ENCODE measurements around the gene GBGT1. TPM values are rescaled to one million over a fixed set of nuclear protein-coding genes. Genes with fewer than 3 reads are reported as not detected.
A peak's percentile ranks its signal among the peaks of the same experiment; 100 is the strongest.

Gene GBGT1
- total RNA-seq, 1 experiment from 2014 or later: not detected

DNA sequence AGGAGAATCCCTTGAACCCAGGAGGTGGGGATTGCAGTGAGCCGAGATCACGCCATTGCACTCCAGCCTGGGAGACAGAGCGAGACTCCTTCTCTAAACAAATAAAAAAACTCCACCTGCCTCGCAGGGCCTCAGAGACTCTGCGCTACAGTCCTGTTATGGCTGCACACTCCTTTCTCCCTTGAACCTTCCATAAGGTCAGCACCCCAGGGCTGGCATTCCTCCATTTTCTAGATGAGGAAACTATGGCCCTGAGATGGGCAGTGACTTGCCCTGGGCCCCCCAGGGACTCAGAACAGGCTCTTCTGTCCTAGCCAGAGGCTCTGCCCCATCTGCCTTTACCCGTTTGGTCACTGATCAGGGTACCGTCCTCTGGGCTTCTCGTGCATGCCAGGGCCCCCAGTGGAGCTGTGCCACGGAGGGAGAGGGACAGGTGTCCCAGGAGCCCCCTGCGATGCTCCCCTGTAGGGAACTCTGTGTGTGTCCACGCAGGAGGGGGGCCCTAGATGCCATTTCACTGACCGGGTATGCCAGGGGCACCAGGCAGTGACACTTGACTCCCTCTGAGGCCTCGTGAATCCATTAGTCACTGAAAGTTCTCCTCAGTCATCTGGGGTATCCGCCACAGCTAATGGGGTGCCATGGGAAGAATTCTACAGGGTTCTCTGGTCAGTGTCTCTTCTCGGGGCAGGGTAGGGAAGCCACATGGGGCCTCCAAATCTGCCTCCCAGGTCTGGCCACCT lies 58.8 kb downstream of the GBGT1 start:
- H3K4me1 Mint-ChIP-seq (ENCODE audit: low read depth, unreplicated experiment): no peaks in the 10 kb centered on the region
- TF ChIP-seq CTCF (IDR thresholded peaks at IDR 0.05; ENCODE audit: unreplicated experiment): no peak
- no peak overlapping the region for H3K27ac Mint-ChIP-seq (ENCODE audit: unreplicated experiment)
- BruUV-seq (replicated peaks): no TSS peak
- DNase-seq: no peak
- no peak overlapping the region for H3K4me3 Mint-ChIP-seq (ENCODE audit: low read depth, unreplicated experiment)
- no peaks in the 10 kb centered on the region for H3K27me3 Mint-ChIP-seq (ENCODE audit: unreplicated experiment)
- H3K36me3 Mint-ChIP-seq (ENCODE audit: insufficient read depth, unreplicated experiment): peaks cover 13% of the 10 kb centered on the region
- no peaks in the 10 kb centered on the region for H3K9me3 Mint-ChIP-seq (ENCODE audit: low read depth, unreplicated experiment)
- CTCF ChIA-PET: interaction anchor here (4.1 kb wide), 1 partner anchor 40 kb away, joined by 36 read pairs; no protein-coding TSS in a partner anchor
- intact Hi-C loops (cut with micrococcal nuclease; ENCODE audit: unreplicated experiment): no loop called here

DNA sequence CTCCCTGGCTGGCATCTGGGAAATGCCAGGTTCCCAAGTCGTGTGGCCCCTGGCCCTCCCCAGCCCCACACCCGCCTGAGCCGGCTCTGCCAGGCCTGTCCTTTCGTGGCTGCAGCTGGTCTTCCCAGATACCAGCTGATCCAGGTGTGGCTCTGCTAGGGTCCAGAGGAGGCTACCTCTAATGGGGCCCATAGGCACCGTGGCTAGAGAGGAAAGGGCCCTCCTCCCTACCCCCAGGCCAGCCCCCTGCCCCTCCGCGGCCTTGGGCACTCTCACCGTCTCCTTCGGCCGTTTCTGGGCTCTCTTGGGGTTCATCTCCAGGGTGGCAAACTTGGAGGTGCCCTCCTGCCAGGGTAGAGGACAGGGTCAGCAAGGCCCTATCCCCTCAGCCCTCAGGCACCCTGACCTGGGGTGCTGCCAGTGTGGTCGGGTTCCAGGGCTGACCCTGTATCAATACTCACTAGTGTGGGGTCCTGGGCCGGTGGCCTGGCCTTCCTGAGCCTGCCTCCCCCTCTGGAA lies 59.7 kb downstream of the GBGT1 start:
- Mint-ChIP-seq H3K36me3 (ENCODE audit: insufficient read depth, unreplicated experiment) (peaks cover 13% of the 10 kb centered on the region), H3K4me3 (ENCODE audit: low read depth, unreplicated experiment) (no peak overlapping the region), H3K9me3 (ENCODE audit: low read depth, unreplicated experiment) (no peaks in the 10 kb centered on the region), H3K27me3 (ENCODE audit: unreplicated experiment) (no peaks in the 10 kb centered on the region), H3K27ac (ENCODE audit: unreplicated experiment) (no peak overlapping the region), H3K4me1 (ENCODE audit: low read depth, unreplicated experiment) (no peaks in the 10 kb centered on the region)
- intact Hi-C loops (cut with micrococcal nuclease; ENCODE audit: unreplicated experiment): loop anchor here (1.0 kb wide), 1 partner anchor 40 kb away; no protein-coding TSS in a partner anchor
- CTCF ChIA-PET: interaction anchor here (1.3 to 4.1 kb wide), 3 partner anchors 30 to 44 kb away, joined by 6 to 36 read pairs (median 11); no protein-coding TSS in a partner anchor
- no peak for TF ChIP-seq CTCF (IDR thresholded peaks at IDR 0.05; ENCODE audit: unreplicated experiment)
- BruUV-seq (replicated peaks): no TSS peak
- no peak for DNase-seq

GRCh38 chr9:133103183-133103986 lies 60.3 kb downstream of the GBGT1 start:
- no TSS peak for BruUV-seq (replicated peaks)
- CTCF ChIA-PET: interaction anchor here (0.6 to 4.1 kb wide), 4 partner anchors 9 to 44 kb away, joined by 3 to 36 read pairs (median 8); no protein-coding TSS in a partner anchor

More at GRCh38 chr9:133103183-133103986, 60.3 kb downstream of the GBGT1 start:
- peak; percentile 89 for TF ChIP-seq CTCF (IDR thresholded peaks at IDR 0.05; ENCODE audit: unreplicated experiment)
- Mint-ChIP-seq H3K36me3 (ENCODE audit: insufficient read depth, unreplicated experiment) (peaks cover 15% of the 10 kb centered on the region), H3K27ac (ENCODE audit: unreplicated experiment) (no peak overlapping the region), H3K9me3 (ENCODE audit: low read depth, unreplicated experiment) (no peaks in the 10 kb centered on the region), H3K4me1 (ENCODE audit: low read depth, unreplicated experiment) (no peaks in the 10 kb centered on the region), H3K4me3 (ENCODE audit: low read depth, unreplicated experiment) (no peak overlapping the region), H3K27me3 (ENCODE audit: unreplicated experiment) (no peaks in the 10 kb centered on the region)
- peak; percentile 74 for DNase-seq
- intact Hi-C loops (cut with micrococcal nuclease; ENCODE audit: unreplicated experiment): loop anchor here (1.0 kb wide), 1 partner anchor 41 kb away; no protein-coding TSS in a partner anchor

Other genes starting within 250 kb of the GBGT1 start
- gene TSC1, start 219.3 kb downstream of the GBGT1 start, total RNA-seq (2022): 31.7 and 35.9 TPM in 2 replicates
- gene GFI1B, start 185.2 kb downstream of the GBGT1 start, total RNA-seq (2022): not detected in 2 replicates
- gene GTF3C5, start 132.9 kb downstream of the GBGT1 start, total RNA-seq (2022): 43.7 and 48.4 TPM in 2 replicates
- gene CEL, start 101.9 kb downstream of the GBGT1 start, total RNA-seq (2022): 2.6 and 3.1 TPM in 2 replicates
- gene RALGDS, start 42.7 kb downstream of the GBGT1 start, total RNA-seq (2022): 13.7 and 18.2 TPM in 2 replicates
- gene OBP2B, start 45.3 kb upstream of the GBGT1 start, total RNA-seq (2022): not detected in 2 replicates
- gene ABO, start 111.3 kb upstream of the GBGT1 start, total RNA-seq (2022): 2.8 and 3.3 TPM in 2 replicates
- gene SURF6, start 172.3 kb upstream of the GBGT1 start, total RNA-seq (2022): 20.4 and 23.1 TPM in 2 replicates
- 24.4 and 27.6 TPM in 2 replicates for gene MED22, start 184.2 kb upstream of the GBGT1 start, total RNA-seq (2022)
- 835 and 904 TPM in 2 replicates for gene RPL7A, start 184.3 kb upstream of the GBGT1 start, total RNA-seq (2022)
- 47.9 and 50.9 TPM in 2 replicates for gene SURF1, start 192.6 kb upstream of the GBGT1 start, total RNA-seq (2022)
- gene SURF2, start 192.6 kb upstream of the GBGT1 start, total RNA-seq (2022): 20.6 and 22.9 TPM in 2 replicates
- gene SURF4, start 212.1 kb upstream of the GBGT1 start, total RNA-seq (2022): 128 and 129 TPM in 2 replicates
- 0.71 and 0.94 TPM in 2 replicates for gene STKLD1, start 212.5 kb upstream of the GBGT1 start, total RNA-seq (2022)

Measured in Calu3 (cell line).